GM21737 (cell line): ENCODE data around the gene SORD.

Experiments
- ATAC-seq: cut with Tn5 transposase; IDR thresholded peaks from one replicate; pipeline ENCODE4 v1.9.1; 2021; ENCODE audit warnings: mild to moderate bottlenecking, moderate library complexity; ENCODE audit not compliant: unreplicated experiment

SORD gene

DNA sequence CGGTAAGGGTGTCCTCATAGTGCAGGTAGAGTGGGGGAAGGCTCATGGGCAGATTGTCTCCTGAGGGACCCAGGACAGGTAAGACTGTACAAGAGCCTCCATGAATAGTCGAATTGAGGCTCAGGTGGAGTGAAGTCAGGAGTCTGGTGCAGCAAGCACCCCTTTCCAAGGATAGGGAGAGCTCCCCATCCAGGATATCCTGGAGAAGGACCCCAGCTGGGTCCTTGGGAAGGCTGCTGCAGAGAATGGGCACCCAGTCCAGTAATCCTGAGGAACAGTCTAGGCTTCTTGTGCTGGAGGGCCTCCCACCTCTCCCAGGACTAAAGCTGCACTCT, 91.7 kb downstream of the SORD start:
- ATAC-seq, result no peak

DNA sequence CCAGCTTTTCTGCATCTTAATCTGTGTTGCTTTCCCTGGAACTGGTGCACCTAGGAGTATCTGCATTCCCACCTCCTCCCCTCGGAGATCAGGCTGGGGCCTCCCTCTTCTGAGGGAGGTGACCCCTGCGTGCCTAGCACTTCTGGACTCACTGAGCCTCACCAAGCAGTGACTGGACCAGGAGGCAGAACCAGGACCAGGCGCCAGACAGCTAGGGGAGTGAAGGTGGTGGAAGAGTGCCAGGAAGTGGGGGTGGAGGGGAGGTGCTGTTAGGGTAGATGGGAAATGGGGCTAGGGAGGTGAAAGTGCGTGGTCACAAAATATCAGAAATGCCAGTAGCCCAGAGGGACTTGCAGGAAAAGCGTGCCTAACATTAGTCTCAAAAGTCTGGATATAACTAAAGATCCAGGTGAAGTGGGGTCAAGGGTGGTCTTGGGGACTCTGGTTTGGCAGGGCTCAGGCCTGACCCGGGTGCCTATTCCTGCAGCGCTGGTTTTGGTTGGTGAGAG, 92.4 kb downstream of the SORD start:
- no peak for ATAC-seq

GRCh38 chr15:45116006-45116481, 93.0 kb downstream of the SORD start:
- ATAC-seq, result no peak

- no peak for ATAC-seq
Measured at GRCh38 chr15:45116482-45117307, 93.7 kb downstream of the SORD start.

GRCh38 chr15:45117308-45118130, 94.5 kb downstream of the SORD start:
- ATAC-seq, result no peak

GRCh38 chr15:45118131-45118588, 95.2 kb downstream of the SORD start:
- peak; percentile 88 for ATAC-seq

- ATAC-seq, result no peak
Measured at GRCh38 chr15:45118996-45119395, 96.0 kb downstream of the SORD start.

DNA sequence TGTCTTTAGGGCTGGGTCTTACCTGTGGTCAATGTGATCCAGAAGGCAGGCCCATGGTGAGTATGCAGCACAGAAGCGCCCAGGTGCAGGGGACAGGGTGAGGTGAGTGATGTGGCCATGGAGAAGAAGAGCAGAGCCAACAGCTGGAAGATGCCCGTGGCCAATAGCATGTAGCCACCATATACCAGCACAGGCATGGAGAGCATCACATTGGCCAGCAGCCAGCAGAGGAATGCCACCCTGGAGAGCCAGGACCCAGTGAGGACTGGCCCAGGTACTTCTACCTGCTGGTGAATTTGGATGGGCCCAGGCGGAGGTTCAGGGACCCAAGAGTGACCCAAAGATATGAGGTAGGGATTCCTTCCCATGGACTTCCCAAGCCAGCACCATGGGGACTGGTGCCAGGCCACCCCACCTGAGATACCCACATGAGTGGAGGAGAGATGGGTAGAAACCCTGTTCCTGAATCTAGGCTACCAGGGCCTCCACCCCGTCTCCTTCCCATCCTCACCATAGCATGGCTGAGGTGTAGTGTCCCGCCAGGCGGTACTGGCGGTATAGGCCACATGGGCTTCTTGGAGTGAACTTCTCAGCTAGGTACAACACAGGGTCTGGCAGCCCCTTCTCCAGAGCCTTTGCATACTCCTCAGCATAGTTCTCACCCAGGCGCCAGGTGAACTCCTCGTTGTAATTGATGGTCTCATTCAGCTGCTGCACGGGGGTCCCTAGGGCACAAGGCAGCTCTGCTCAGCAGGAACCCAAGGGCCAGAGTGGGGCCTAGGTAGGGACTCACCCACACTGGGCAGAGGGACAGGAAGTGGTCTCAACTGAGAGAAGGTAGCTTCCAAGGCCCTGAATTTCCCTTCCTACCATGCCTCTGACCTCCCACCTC, 97.3 kb downstream of the SORD start:
- no peak for ATAC-seq

- ATAC-seq, result no peak
Measured at GRCh38 chr15:45121020-45121419, 98.0 kb downstream of the SORD start.

DNA sequence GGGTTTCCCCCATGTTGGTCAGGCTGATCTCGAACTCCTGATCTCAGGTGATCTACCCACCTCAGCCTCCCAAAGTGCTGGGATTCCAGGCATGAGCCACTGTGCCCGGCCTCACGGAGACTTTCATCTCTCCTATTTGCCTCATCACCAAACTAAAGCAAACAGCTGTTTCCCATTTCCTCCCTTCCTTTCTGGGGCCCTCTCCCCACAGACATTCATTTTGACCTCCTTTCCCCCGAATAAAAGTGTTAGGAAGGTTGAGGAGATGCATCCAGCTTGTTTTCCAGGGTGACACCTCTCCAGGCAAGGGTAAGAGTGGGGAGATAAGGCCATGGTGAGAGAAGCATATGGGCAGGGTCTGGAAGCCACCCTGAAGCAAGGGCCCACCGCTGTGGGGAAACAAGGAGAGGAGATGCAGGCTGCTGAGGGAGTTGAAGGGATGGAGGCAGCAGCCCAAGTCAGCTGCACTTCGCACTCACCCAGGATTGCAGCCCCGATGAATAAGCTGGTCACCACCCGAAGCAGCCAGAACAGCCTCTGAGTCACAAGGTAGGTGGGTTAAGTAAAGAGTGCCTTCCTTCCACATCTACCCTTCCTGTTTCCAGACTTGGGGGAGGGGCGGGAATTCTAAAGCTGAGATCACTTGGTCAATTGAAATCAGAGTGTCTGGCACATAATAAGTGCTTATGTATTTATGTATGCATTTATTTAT, 98.9 kb downstream of the SORD start:
- no peak for ATAC-seq

GRCh38 chr15:45122719-45123118, 99.7 kb downstream of the SORD start:
- ATAC-seq, result no peak

GRCh38 chr15:45123397-45123796, 100.4 kb downstream of the SORD start:
- no peak for ATAC-seq

- ATAC-seq, result no peak
Measured at GRCh38 chr15:45126535-45127158, 103.7 kb downstream of the SORD start.
